Heart right ventricle (tissue), 16 donors: ENCODE data around the gene GPR78. TPM values are rescaled to one million over a fixed set of nuclear protein-coding genes. Genes with fewer than 3 reads are reported as not detected.

Source experiments
- ATAC-seq, 8 donors: fragments of 200-7000 bp; cut with Tn5 transposase; one replicate each; pipeline ENCODE4 v1.9.1; 2020; ENCODE audit warnings: mild to moderate bottlenecking in 8 of 8, moderate library complexity in 8 of 8, moderate number of reproducible peaks in 1 of 8
- DNase-seq, 2 donors: peaks; one replicate each; pipeline ENCODE4 v3.0.0-alpha.2; 2020
- H3K27ac ChIP-seq, 10 donors: fragments of 200-600 bp; sonication (generic) in 2 of 10; one replicate each; pipeline versions ENCODE4 v1.5.0 to v1.8.0; 2020 to 2022; ENCODE audit warnings: mild to moderate bottlenecking in 3 of 10
- H3K27me3 ChIP-seq, 7 donors: fragments of 200-600 bp; one replicate each; pipeline ENCODE4 v1.8.0; 2021 to 2022; ENCODE audit warnings: mild to moderate bottlenecking in 2 of 7
- H3K36me3 ChIP-seq, 9 donors: fragments of 200-600 bp; sonication (generic) in 1 of 9; one replicate each; pipeline versions ENCODE4 v1.5.0 to v1.8.0; 2020 to 2022; ENCODE audit warnings: mild to moderate bottlenecking in 2 of 9
- H3K4me1 ChIP-seq, 9 donors: fragments of 200-600 bp; sonication (generic) in 1 of 9; one replicate each; pipeline versions ENCODE4 v1.5.0 to v1.8.0; 2020 to 2022; ENCODE audit warnings: mild to moderate bottlenecking in 4 of 9
- H3K4me3 ChIP-seq, 10 donors: fragments of 200-600 bp; sonication (generic) in 2 of 10; one replicate each; pipeline versions ENCODE4 v1.5.0 to v1.8.0; 2020 to 2022; ENCODE audit warnings: mild to moderate bottlenecking in 7 of 10, moderate library complexity in 2 of 10
- H3K9me3 ChIP-seq, 11 donors: fragments of 200-600 bp in 10 of 11; sonication (generic) in 2 of 11; one replicate each; pipeline versions ENCODE4 v1.5.0 to v1.8.0; 2013 to 2022; ENCODE audit warnings: mild to moderate bottlenecking in 2 of 11, control low read depth in 1 of 11, moderate library complexity in 1 of 11
- CTCF ChIP-seq, 9 donors: fragments of 200-600 bp; sonication (generic) in 2 of 9; IDR thresholded peaks; one replicate each; pipeline versions ENCODE4 v1.5.0 to v1.8.0; 2021 to 2022; ENCODE audit warnings: antibody characterized with exemption in 9 of 9, mild to moderate bottlenecking in 5 of 9, moderate library complexity in 1 of 9
- WGBS, 2 donors: extraction: QIAGEN DNeasy Blood & Tissue Kit; methylation state at CpG; one replicate each; pipeline ENCODE4 v1.1.7; 2013; ENCODE audit warnings: inconsistent platforms in 1 of 2; 5-methylcytosine and 5-hydroxymethylcytosine counted together
- intact Hi-C, 10 donors: fragments of 100-400 bp; cut with DNase I; formaldehyde crosslinking; loops; one replicate each; pipeline versions ENCODE4 v1.11.1 to v1.14.2; 2022
- polyA plus RNA-seq, 2 donors: library from polyadenylated mRNA; stranded (reverse); fragments of 200-250 nt; gene quantifications; one replicate each; pipeline ENCODE4 v1.2.3, GENCODE V29; 2013
- total RNA-seq, 10 donors: library from RNA; stranded (reverse); fragmentation: NEBNext Ultra II Directional in 3 of 10; extraction: Animal tissue kit (Norgen Biotek cat#: 25700) in 3 of 10; gene quantifications; one replicate each; pipeline versions ENCODE4 v1.2.1 to v1.2.4, GENCODE V29; 2021 to 2023
- donor health status: Arrhythmogenic right ventricular cardiomyopathy.
- donor health status: ischemic (EF 13 %, LVEDD 7.1; RV severe dilation, severe dysfunction).
- donor health status: healthy with polysubstance abuse.
- donor health status: DM: no; HTN: yes; CAD: no.
- donor health status: DM: no; HTN: no; CAD: no.
- donor health status: ischemic (EF 25% LVEDD 6.9; RV normal size, moderate dysfunction).
- donor health status: ischemic (EF 25% LVEDD 5.7; RV mildly dilated, moderate dysfunction).
- donor health status: healthy.
- donor health status: DM: yes; HTN: yes; CAD: no.
- donor health status: Ischemic cardiomyopathy.
- donor health status: ischemic (EF 35%, LVEDD 5.7; RV mildly dilated, moderate dysfunction).
- donor health status: nonischemic (EF 11% LVEDD 7.7; RV severe dilation, severe dysfunction).
- donor health status: DM: yes; HTN: yes; CAD: no.
- donor health status: PGD.
- donor health status: ischemic (EF 29% LVEDD 5.4; RV normal size, mild dysfunction).
- donor health status: nonischemic (EF 23%, LVEDD 6.1; RV moderate dilation, normal function).

The GPR78 gene
- total and polyA plus RNA-seq, 12 donors, result 0.01 to 0.12 TPM; not detected in 10

GRCh38 chr4:8603931-8604330 is 23.7 kb downstream of the GPR78 start:
- H3K27me3 ChIP-seq, result peaks cover 0 to 75% (median 41%) of the 10 kb centered on the region in 7 donors
- no peaks in the 10 kb centered on the region for H3K36me3 ChIP-seq
- no peak overlapping the region for H3K27ac ChIP-seq
- peaks cover 0 to 11% (median 5%) of the 10 kb centered on the region in 9 donors for H3K4me1 ChIP-seq
- DNase-seq, result no peak
- no peak overlapping the region for H3K4me3 ChIP-seq
- H3K9me3 ChIP-seq, result no peaks in the 10 kb centered on the region
- intact Hi-C loops, result loop anchor here in 7 of 10 donors (10.0 kb wide), 1 partner anchor 311 kb away; no protein-coding TSS in a partner anchor
- WGBS, 2 donors, result 82 to 86% methylated on average over 22 of the region's 22 CpGs
- no peak for ATAC-seq
- no peak for TF ChIP-seq CTCF (IDR thresholded peaks at IDR 0.05)

- peaks cover 0 to 18% (median 5%) of the 10 kb centered on the region in 9 donors for H3K4me1 ChIP-seq
- H3K27me3 ChIP-seq, result peaks cover 0 to 67% (median 33%) of the 10 kb centered on the region in 7 donors
- H3K4me3 ChIP-seq, result no peak overlapping the region
- intact Hi-C loops, result loop anchor here in 9 of 10 donors (5.0 to 10.0 kb wide), 2 partner anchors 310 to 312 kb away; no protein-coding TSS in a partner anchor
- 92% methylated on average over 1 of the region's 1 CpG for WGBS, 2 donors
- no peak for DNase-seq
- TF ChIP-seq CTCF (IDR thresholded peaks at IDR 0.05), result no peak
- H3K9me3 ChIP-seq, result no peaks in the 10 kb centered on the region
- no peaks in the 10 kb centered on the region for H3K36me3 ChIP-seq
- no peak for ATAC-seq
- H3K27ac ChIP-seq, result no peak overlapping the region
These were observed 25.1 kb downstream of the GPR78 start for GRCh38 chr4:8605289-8605688.

- Histone ChIP-seq H3K27ac (no peak overlapping the region), H3K36me3 (no peaks in the 10 kb centered on the region), H3K27me3 (peaks cover 0 to 56% (median 27%) of the 10 kb centered on the region in 7 donors), H3K4me1 (peaks cover 0 to 29% (median 9%) of the 10 kb centered on the region in 9 donors), H3K9me3 (no peaks in the 10 kb centered on the region), H3K4me3 (no peak overlapping the region)
- DNase-seq (no peak), ATAC-seq (no peak)
- intact Hi-C loops, result loop anchor here in 9 of 10 donors (5.0 to 10.0 kb wide), 2 partner anchors 308 to 311 kb away; no protein-coding TSS in a partner anchor
- TF ChIP-seq CTCF (IDR thresholded peaks at IDR 0.05), result no peak
- 83 to 85% methylated on average over 26 of the region's 26 CpGs for WGBS, 2 donors
These were observed 26.3 kb downstream of the GPR78 start for GRCh38 chr4:8606476-8606875.

- no peak for DNase-seq
- Histone ChIP-seq H3K4me3 (no peak overlapping the region), H3K27me3 (peaks cover 0 to 51% (median 22%) of the 10 kb centered on the region in 7 donors), H3K9me3 (no peaks in the 10 kb centered on the region), H3K4me1 (peaks cover 0 to 32% (median 11%) of the 10 kb centered on the region in 9 donors), H3K36me3 (no peaks in the 10 kb centered on the region), H3K27ac (no peak overlapping the region)
- no peak for ATAC-seq
- intact Hi-C loops, result loop anchor here in 9 of 10 donors (5.0 to 10.0 kb wide), 2 partner anchors 308 to 310 kb away; no protein-coding TSS in a partner anchor
- TF ChIP-seq CTCF (IDR thresholded peaks at IDR 0.05), result no peak
- WGBS, 2 donors, result 72 to 75% methylated on average over 10 of the region's 10 CpGs
These were observed 26.8 kb downstream of the GPR78 start for GRCh38 chr4:8606966-8607365.
